Bronchial epithelial cell (primary cell): ENCODE data around the gene PMM2. TPM values are rescaled to one million over a fixed set of nuclear protein-coding genes. Genes with fewer than 3 reads are reported as not detected.

Experiments used
- DNase-seq: peaks from one replicate; pipeline ENCODE4 v3.0.0-alpha.2; 2010; ENCODE audit warnings: low read depth
- FAIRE-seq: peaks from 2 replicates; lab custom pipeline; 2011; peaks lifted over from hg19 to GRCh38; lab: Jason Lieb, UNC
- H3K27me3 ChIP-seq: 2 replicates; pipeline ENCODE4 v1.5.1; 2011; ENCODE audit warnings: low read length; ENCODE audit not compliant: control insufficient read depth, insufficient read depth
- H3K36me3 ChIP-seq: 2 replicates; pipeline ENCODE4 v1.5.1; 2011; ENCODE audit warnings: low read length; ENCODE audit not compliant: control insufficient read depth, insufficient read depth
- H3K4me3 ChIP-seq: 2 replicates; pipeline ENCODE4 v1.5.1; 2011; ENCODE audit warnings: mild to moderate bottlenecking, low read depth, low read length, control low read depth
- total RNA-seq: library from RNA; depleted of rRNA; stranded (reverse); fragments of >200 nt; gene quantifications from 2 replicates; pipeline ENCODE4 v1.2.1, GENCODE V29; 2014
- TF ChIP-seq, protein P1 (sequence below): IDR thresholded peaks from 2 replicates; pipeline ENCODE4 v1.5.1; 2011; ENCODE audit warnings: mild to moderate bottlenecking, moderate library complexity, low read length, control low read depth, inconsistent platforms; ENCODE audit not compliant: insufficient read depth, severe bottlenecking

PMM2 gene
- total RNA-seq, 1 donor from 2014 or later = 25.5 TPM

DNA sequence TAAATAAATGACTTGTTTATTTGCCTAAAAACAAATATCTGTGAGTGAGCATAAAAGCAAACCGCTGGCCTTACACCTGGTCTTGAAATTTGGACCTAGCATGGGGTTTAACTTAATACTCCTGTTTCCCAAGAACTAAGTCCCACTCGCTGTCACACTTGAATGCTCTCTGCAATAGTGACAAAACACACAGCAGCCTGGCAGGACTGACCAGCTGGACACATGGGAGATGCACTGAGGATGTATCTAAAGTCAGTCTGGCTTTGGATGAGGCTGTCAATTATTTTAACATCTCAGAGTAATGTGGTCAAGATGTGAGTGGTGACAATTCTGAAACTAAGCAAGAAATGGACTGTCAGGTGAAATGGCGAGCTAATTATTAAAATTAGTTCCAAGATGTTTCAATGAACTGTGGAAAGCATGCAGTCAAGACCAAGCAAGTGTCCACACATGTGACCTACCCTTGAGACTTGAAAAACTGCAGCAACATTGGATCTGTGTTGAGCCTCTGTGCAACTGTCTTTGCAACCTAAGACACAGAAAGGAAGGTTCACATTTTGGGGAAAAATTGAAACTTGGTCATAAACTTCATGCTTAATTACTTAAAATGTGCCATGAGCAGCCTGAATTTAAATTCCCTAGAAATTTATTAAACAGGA lies 101.2 kb downstream of the PMM2 start:
- Histone ChIP-seq H3K36me3 (peaks cover 46% of the 10 kb centered on the region), H3K4me3 (no peak overlapping the region)
- TF ChIP-seq, protein P1, sequence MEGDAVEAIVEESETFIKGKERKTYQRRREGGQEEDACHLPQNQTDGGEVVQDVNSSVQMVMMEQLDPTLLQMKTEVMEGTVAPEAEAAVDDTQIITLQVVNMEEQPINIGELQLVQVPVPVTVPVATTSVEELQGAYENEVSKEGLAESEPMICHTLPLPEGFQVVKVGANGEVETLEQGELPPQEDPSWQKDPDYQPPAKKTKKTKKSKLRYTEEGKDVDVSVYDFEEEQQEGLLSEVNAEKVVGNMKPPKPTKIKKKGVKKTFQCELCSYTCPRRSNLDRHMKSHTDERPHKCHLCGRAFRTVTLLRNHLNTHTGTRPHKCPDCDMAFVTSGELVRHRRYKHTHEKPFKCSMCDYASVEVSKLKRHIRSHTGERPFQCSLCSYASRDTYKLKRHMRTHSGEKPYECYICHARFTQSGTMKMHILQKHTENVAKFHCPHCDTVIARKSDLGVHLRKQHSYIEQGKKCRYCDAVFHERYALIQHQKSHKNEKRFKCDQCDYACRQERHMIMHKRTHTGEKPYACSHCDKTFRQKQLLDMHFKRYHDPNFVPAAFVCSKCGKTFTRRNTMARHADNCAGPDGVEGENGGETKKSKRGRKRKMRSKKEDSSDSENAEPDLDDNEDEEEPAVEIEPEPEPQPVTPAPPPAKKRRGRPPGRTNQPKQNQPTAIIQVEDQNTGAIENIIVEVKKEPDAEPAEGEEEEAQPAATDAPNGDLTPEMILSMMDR = no peak

More for the DNA sequence above, 101.2 kb downstream of the PMM2 start:
- no peak for FAIRE-seq
- no peaks in the 10 kb centered on the region for H3K27me3 ChIP-seq
- no peak for DNase-seq

Other genes starting within 250 kb of the PMM2 start
- gene TMEM114, start 207.3 kb upstream of the PMM2 start, total RNA-seq = not detected in 2 replicates
- gene METTL22, start 176.1 kb upstream of the PMM2 start, total RNA-seq = 14.5 and 21.0 TPM in 2 replicates
- gene ABAT, start 123.2 kb upstream of the PMM2 start, total RNA-seq = 1.4 and 2.6 TPM in 2 replicates
- 10.4 and 15.5 TPM in 2 replicates for gene TMEM186, start 200 bp upstream of the PMM2 start, total RNA-seq
- 63.7 and 96.3 TPM in 2 replicates for gene CARHSP1, start 71.2 kb downstream of the PMM2 start, total RNA-seq
- gene LITAFD, start 84.5 kb downstream of the PMM2 start, total RNA-seq = not detected in 2 replicates
- gene USP7, start 166.1 kb downstream of the PMM2 start, total RNA-seq = 41.3 and 48.1 TPM in 2 replicates